Measurements from ENCODE around the gene VGLL3.

- TF ChIP-seq, protein P1, sequence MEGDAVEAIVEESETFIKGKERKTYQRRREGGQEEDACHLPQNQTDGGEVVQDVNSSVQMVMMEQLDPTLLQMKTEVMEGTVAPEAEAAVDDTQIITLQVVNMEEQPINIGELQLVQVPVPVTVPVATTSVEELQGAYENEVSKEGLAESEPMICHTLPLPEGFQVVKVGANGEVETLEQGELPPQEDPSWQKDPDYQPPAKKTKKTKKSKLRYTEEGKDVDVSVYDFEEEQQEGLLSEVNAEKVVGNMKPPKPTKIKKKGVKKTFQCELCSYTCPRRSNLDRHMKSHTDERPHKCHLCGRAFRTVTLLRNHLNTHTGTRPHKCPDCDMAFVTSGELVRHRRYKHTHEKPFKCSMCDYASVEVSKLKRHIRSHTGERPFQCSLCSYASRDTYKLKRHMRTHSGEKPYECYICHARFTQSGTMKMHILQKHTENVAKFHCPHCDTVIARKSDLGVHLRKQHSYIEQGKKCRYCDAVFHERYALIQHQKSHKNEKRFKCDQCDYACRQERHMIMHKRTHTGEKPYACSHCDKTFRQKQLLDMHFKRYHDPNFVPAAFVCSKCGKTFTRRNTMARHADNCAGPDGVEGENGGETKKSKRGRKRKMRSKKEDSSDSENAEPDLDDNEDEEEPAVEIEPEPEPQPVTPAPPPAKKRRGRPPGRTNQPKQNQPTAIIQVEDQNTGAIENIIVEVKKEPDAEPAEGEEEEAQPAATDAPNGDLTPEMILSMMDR (IDR thresholded peaks at IDR 0.05; ENCODE audit: insufficient read depth, low read length), result no peak
- no peak for TF ChIP-seq GABPA (IDR thresholded peaks at IDR 0.05; ENCODE audit: low read depth)
Observed at GRCh38 chr3:86990012-86990733, 776 bp downstream of the VGLL3 start.

Data from HL-60 (cell line).